HG02884 (cell line): ENCODE measurements around the gene IGF1R.
"Not testable (repeated sequence)": the region's sequence is repeated elsewhere in the genome, so short reads cannot be mapped to it uniquely, and the experiment has no call there.

ENCODE experiments used
- ATAC-seq: cut with Tn5 transposase; IDR thresholded peaks from one replicate; pipeline ENCODE4 v1.9.1; 2021; ENCODE audit warnings: mild to moderate bottlenecking, moderate library complexity; ENCODE audit not compliant: unreplicated experiment

The IGF1R gene

GRCh38 chr15:98977441-98977840, 329.1 kb downstream of the IGF1R start:
- no peak for ATAC-seq

GRCh38 chr15:98978153-98978552, 329.8 kb downstream of the IGF1R start:
- no peak for ATAC-seq

- ATAC-seq: no peak
Observed at GRCh38 chr15:98980899-98981228, 332.5 kb downstream of the IGF1R start.

- no peak for ATAC-seq
Observed at GRCh38 chr15:98981851-98982722, 333.7 kb downstream of the IGF1R start.

GRCh38 chr15:98983334-98983733, 335.0 kb downstream of the IGF1R start:
- ATAC-seq: no peak

- ATAC-seq: no peak
Observed at GRCh38 chr15:98986281-98986680, 337.9 kb downstream of the IGF1R start.

GRCh38 chr15:98994892-98995291, 346.6 kb downstream of the IGF1R start:
- ATAC-seq: no peak

- no peak for ATAC-seq
Observed at GRCh38 chr15:98996169-98996568, 347.8 kb downstream of the IGF1R start.

GRCh38 chr15:98996624-98997023, 348.3 kb downstream of the IGF1R start:
- ATAC-seq: no peak

- no peak for ATAC-seq
Observed at GRCh38 chr15:98997312-98997711, 349.0 kb downstream of the IGF1R start.

GRCh38 chr15:98997755-98998154, 349.4 kb downstream of the IGF1R start:
- ATAC-seq: no peak

- ATAC-seq: no peak
Observed at GRCh38 chr15:98998279-98998678, 349.9 kb downstream of the IGF1R start.

GRCh38 chr15:98999233-98999632, 350.9 kb downstream of the IGF1R start:
- no peak for ATAC-seq

GRCh38 chr15:99002226-99002625, 353.9 kb downstream of the IGF1R start:
- no peak for ATAC-seq

GRCh38 chr15:99003317-99003716, 355.0 kb downstream of the IGF1R start:
- ATAC-seq: not testable (repeated sequence)

GRCh38 chr15:99004998-99005974, 356.9 kb downstream of the IGF1R start:
- not testable (repeated sequence) for ATAC-seq

GRCh38 chr15:99006146-99006545, 357.8 kb downstream of the IGF1R start:
- no peak for ATAC-seq

- ATAC-seq: no peak
Observed at GRCh38 chr15:99006904-99007495, 358.7 kb downstream of the IGF1R start.

- no peak for ATAC-seq
Observed at GRCh38 chr15:99009741-99010330, 361.5 kb downstream of the IGF1R start.

GRCh38 chr15:99010768-99011167, 362.4 kb downstream of the IGF1R start:
- no peak for ATAC-seq
